Fibroblast of skin of scalp (primary cell): ENCODE results near the gene SCN2A. TPM values are rescaled to one million over a fixed set of nuclear protein-coding genes. Genes with fewer than 3 reads are reported as not detected.
A peak's percentile ranks its signal among the peaks of the same experiment; 100 is the strongest.

Experiments
- DNase-seq: peaks from one replicate; pipeline ENCODE4 v3.0.0-alpha.2; 2013
- polyA plus RNA-seq, 2 experiments: library from polyadenylated mRNA; unstranded; fragments of 120-200 nt; gene quantifications; one replicate each; pipeline ENCODE4 v1.2.1, GENCODE V29; 2013; ENCODE audit not compliant: insufficient read length in 2 of 2

The SCN2A gene
- polyA plus RNA-seq (2013, experiment 1 of 2; ENCODE audit: insufficient read length) = 0.12 TPM
- 0.28 TPM for polyA plus RNA-seq (2013, experiment 2 of 2; ENCODE audit: insufficient read length)

DNA sequence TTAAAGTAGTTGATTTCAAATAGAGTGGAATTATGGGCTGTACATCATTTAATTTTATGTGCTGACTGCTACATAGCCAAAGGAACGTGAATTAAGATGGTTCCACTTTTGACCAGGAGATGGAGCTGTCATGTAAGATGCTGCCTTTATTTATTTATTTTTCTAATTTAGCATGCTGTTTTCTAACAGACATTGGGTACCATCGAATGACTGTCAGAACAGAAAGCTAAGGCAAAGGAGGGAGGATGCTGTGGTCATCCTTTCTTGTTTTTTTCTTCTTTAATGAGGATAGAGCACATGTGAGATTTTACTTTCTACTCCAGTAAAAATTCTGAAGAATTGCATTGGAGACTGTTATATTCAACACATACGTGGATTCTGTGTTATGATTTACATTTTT, at the start of gene SCN2A:
TSS of gene SCN2A (plus strand) at position 185 of the 400 bp plus-strand sequence. CDS start 56,410 bp downstream, outside the sequence.
- DNase-seq = peak; percentile 39

DNA sequence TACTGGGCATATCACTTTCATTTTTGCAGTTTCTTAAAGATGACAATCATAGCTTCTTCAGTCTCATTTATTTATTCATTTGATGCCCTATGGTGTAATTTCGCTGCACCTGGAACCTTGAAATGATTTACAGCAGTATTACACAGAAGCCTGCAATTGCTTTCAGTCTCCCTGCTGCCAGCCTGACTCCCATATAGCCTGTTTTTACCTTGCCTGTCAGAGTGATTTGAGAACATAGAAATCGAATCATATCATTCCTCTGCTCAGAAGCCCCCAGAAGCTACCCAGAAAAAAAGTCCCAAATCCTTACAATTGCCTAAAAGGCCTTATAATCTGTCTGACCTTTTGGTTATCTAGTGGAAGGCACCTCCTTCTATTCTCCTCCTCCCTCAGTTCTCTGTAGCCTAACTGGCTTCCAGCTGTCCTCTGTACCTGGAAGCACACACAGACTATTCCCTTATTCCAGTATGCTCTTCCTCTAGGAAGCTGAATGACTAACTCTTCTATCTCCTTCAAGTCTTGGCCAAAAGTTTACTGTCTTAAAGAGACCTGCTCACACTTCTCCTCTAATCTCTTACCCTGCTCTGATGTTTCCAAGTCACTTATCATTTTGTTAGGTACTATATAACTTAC, 48.0 kb upstream of the SCN2A start:
- no peak for DNase-seq

DNA sequence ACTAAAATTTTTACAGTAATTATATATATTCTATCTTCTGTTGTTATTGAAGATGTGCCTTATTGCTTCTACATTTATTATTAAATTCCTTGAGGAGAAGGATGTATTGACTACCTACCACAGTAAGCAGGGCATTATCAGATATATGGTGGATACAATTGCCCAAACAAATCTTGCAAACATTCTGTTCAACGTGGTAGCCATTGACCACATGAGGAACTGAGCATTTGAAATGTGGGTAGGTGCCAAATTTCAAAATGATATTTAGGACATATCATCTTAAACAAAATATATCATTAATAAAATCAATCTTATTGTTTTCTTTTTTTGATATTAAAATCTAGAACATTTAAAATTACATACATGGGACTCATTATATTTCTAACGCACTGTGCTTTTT, 46.5 kb upstream of the SCN2A start:
- DNase-seq = no peak

GRCh38 chr2:165193178-165193777, 45.9 kb upstream of the SCN2A start:
- no peak for DNase-seq

GRCh38 chr2:165196411-165196810, 42.8 kb upstream of the SCN2A start:
- no peak for DNase-seq

- DNase-seq = no peak
These were observed 41.9 kb upstream of the SCN2A start for GRCh38 chr2:165197346-165197745.

GRCh38 chr2:165198181-165198580, 41.0 kb upstream of the SCN2A start:
- no peak for DNase-seq

- DNase-seq = no peak
These were observed 37.0 kb upstream of the SCN2A start for GRCh38 chr2:165202239-165202638.

DNA sequence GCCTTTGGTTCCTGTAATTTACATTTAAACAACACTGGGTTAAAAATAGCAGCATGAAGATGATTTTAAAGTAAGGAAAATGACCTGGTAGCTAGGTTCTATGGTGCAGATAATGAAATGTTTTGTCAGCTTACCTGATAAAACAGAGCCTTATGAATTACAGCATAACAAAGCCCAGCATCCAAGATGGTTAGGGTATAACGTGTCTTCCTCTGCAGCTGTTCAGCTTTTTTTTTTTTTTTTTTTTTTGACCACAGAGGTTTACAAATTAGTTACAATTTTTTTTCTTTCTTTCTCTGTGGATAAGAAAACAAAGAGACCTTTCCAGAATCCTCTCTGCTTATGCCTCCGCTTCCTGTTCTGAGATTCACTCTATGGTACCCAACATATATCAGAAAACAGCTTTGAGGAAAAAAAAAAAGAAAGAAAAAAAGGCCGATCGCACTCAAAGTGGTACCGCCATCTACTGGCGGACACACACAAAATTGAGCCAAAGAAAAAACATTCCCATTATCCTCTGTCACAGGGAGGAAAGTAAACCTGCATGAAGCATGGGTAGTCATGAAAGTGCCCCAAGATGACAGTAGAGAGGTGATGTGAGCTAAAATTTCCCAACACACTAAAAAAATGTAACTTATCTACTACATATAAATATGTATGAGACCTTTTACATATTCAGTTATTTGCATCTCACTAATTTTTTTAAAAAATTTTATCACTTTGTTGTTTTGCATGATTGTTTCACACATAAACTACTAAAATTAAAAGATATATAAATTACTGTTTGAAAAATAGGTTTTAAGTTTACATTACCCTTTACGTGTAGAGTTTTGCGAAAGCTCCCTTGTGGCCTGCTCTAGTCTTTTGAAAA, 35.3 kb upstream of the SCN2A start, which contains the start of gene SCN3A:
TSS of gene SCN3A (minus strand) at position 362 of the 871 bp plus-strand sequence. CDS start 27,656 bp downstream, outside the sequence.
- DNase-seq = peak; percentile 51

GRCh38 chr2:165205865-165206264, 33.3 kb upstream of the SCN2A start:
- DNase-seq = no peak

DNA sequence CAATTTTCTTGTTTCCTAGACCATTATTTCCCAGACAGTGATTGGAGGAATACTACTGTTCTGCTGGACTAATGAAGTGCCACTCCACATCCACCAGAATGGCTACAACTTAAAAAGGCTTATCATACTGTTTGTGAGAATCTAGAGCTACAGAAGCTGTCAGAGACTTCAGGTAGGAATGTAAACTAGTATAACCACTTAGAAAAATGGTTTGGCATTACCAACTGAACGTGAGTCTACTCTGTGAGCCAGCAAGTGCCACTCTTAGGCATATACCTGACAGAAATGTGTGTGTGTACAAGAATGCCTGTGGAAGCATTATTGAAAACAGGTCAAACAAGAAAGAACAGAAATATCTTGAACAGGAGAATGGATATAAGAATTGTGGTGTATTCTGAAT, 31.1 kb upstream of the SCN2A start:
- no peak for DNase-seq

GRCh38 chr2:165214093-165214492, 25.1 kb upstream of the SCN2A start:
- DNase-seq = no peak

- no peak for DNase-seq
These were observed 19.7 kb upstream of the SCN2A start for GRCh38 chr2:165219481-165219880.

DNA sequence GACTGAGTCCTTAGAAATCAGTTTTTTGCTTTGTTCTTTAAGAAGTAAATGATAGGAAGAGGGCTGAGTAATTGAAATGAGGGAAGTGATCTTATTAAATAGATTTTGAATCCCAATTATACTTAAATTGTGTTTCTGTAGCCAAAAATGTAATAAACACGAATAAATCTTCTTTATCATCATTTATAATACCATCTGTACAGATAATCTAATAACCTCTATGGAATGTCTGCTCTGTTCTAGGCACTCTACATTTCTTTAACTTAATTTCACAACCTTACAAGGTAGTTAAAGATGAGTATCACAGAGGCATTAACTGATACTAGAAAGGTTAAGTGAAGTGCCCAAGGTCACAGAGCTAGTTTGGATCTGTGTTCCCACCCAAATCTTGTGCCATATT, 14.3 kb upstream of the SCN2A start:
- DNase-seq = no peak

DNA sequence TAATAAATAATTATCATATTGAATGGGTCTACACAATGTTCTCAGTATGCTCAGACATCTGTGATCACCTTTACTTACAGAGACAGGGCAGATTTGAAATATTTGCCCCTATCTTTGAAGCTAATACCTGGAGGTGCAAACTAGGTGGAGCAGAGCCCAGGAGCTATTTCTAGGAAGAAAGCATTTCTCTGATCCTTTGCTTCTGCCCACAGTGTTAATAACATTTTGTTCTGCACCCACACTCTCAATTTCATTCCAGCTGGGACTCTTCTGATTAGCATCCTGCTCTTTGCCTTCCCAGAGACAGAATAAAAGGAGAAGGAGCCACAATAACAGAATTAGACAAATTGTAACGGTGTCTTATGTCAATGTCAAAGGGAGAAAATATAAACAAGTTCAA, 11.6 kb upstream of the SCN2A start:
- no peak for DNase-seq

- no peak for DNase-seq
These were observed 2.2 kb upstream of the SCN2A start for GRCh38 chr2:165237056-165237455.

DNA sequence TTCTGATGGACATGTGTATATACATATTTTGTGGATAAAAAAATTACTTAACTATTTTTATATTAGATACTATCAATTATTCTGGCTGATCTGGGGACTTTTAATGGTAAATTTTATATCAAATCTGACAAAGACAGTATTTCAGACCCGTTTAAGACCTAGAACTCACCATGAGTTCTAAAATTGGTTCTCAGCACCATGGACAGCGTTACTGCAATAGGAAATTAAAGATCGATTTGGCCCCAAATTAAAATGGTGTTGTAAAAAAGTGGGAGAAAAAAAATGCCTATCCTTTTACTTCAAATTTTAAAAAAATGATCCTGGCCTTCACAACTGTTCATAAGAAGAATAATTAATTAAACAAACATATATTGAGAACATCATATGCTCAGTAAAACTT, 919 bp upstream of the SCN2A start:
- peak; percentile 34 for DNase-seq

- no peak for DNase-seq
These were observed 772 bp downstream of the SCN2A start for GRCh38 chr2:165239856-165240515.

DNA sequence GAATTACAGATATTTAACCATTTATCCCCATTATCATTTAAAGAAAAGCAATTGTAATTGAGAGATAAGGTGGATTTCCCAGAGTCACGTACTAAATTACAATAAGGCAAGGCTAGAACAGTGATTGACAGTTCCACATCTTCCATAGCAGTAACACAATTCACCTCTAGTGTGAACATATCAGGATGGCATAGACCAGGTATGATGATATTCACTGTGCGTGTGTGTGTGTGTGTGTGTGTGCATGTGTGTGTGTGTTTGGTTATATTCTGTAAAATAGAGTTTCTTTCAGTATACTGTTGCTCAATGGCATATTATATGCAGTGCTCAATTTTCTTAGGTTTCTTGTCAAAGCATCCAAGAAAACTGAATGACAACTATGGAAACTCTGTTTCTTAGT, 1.7 kb downstream of the SCN2A start:
- no peak for DNase-seq

DNA sequence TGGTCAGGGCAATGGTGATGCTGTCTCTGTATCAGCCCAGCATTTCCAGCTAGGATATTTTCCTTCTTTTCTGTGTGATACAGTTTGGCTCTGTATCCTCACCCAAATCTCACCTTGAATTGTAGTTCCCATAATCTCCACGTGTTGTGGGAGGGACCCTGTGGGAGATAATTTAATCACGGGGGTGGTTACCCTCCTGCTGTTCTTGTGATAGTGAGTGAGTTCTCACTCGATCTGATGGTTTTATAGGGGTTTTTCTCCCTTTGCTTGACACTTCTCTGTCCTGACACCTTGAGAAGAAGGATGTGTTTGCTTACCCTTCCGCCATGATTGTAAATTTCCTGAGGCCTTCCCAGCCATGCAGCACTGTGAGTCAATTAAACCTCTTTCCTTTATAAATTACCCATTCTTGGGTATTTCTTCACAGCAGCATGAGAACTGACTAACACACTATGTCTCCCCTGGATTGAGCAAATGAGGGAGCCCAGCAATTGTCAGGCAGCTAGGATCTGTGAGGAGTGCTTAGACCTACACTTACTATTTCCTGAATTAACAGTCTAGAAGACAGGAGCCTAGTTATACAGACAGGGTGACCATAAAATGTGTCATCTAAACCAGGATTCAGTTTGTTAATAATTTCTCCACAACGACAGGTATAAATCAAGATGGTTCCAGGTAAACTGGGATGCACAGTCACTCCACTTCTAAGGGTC, 6.0 kb downstream of the SCN2A start:
- DNase-seq = no peak

DNA sequence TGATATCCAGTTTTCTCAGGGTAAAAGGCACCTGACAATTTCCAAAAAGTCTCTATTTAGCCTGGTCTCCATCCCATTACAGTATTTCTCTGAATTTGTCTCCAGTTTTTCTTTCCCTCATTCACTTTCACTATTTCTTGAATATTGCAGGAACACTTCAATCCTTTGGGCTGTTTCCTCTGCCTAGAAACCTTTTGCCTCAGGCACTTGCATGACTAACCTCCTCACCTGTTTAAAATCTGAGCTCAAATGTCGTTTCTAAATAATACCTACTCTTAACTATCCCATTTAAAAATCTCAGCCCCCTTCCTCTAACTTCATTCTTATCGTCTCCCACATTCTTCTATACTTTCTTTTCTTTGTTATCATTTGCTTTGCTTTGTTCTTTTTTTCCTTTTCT, 9.0 kb downstream of the SCN2A start:
- no peak for DNase-seq

GRCh38 chr2:165251366-165251765, 12.2 kb downstream of the SCN2A start:
- no peak for DNase-seq
